K562 treated with DMSO at 1 percent for 4 hours (cell line): Measurements from ENCODE around the gene PSTPIP2. TPM values are rescaled to one million over a fixed set of nuclear protein-coding genes. Genes with fewer than 3 reads are reported as not detected.

ENCODE experiments used
- total RNA-seq: library from RNA; unstranded; fragments of 300-600 nt; gene quantifications from 2 replicates; pipeline ENCODE4 v1.2.3, GENCODE V29; 2022; ENCODE audit not compliant: insufficient read depth

Gene PSTPIP2, protein sequence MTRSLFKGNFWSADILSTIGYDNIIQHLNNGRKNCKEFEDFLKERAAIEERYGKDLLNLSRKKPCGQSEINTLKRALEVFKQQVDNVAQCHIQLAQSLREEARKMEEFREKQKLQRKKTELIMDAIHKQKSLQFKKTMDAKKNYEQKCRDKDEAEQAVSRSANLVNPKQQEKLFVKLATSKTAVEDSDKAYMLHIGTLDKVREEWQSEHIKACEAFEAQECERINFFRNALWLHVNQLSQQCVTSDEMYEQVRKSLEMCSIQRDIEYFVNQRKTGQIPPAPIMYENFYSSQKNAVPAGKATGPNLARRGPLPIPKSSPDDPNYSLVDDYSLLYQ
- total RNA-seq: 16.7 and 25.1 TPM in 2 replicates

DNA sequence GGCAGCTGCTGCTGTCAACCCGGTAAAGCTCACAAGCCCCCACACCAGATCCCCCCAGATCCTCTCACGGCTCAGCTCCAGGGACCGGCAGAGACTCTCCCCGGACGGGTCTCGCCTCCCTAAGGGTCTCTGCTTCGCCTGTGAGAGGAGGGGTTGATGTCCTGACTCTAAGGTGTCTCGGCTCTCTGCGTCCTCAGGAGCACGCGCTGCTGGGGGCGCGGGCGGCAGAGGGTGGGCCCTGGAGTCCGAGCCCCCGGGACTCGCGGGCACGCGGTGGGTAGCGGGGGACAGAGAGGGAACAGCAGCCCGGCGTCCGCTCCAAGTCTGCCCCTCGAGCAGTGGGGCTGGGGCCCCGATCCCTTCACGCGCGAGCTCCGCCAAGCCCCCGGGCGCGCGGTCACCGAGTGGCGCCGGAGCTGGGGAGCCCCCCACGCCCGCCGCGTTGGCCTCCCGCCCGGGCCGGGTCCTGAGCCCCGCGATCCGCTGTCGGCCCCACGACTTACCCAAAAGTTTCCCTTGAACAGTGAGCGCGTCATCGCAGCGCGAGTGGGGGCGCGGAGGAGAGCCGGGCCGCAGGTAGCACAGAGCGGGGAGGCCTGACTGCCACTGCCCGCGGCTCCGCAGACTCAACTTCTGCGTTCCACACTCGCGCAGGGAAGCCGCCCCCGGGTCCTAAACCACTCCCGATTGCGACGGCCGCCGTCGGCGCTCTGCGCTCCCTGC, at the start of gene PSTPIP2:
Gene PSTPIP2 (minus strand): TSS at position 608 of the 723 bp plus-strand sequence. CDS start 72 bp downstream, at position 536.

GRCh38 chr18:46104128-46104911, 32.3 kb upstream of the PSTPIP2 start, which contains the start of gene HAUS1:
Gene HAUS1, plus strand, starts transcription at chr18:46104385. Its CDS starts 27 bp downstream, at chr18:46104412.

DNA sequence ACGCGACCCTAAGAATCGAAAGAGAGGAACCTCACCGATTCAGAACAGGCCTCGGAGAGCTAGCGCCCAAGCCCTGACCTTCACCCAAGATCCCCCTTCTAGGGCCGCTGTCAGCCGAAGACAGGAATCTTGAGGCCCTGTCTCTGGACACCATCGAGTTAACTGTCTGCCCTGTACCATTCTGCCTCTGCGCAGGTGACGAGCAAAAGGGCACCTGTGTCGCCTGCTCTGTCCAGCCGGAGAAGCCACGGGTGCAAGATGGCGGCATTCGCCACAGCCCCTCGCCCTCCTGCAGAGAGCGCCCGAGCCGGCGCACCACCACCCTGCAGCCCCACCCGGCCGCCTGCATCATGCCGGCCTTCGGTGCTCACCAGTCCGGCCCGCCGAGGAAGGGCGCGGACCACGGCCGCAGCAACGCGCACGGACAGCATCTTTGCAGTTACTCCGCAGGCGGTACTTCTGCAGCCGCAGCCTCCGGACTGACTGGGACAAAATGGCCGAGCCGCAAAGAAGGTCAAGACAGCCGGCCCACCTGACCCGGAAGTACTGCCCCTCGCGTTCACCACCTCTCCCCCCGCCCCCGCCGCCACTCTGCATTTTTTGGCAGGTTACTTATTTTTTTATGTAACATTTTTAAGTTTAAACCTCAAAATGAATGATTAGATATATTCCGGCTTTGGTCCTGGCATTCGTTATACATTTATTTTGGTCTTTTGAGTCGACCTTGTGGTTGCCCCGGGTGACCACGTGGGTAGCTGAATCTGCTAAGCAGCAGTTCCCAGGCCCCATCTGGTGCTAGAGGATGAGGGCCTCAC, 25.9 kb upstream of the PSTPIP2 start, which contains the start of gene ATP5F1A:
Gene ATP5F1A (minus strand): TSS at position 496 of the 815 bp plus-strand sequence. CDS start 65 bp downstream, at position 431.

GRCh38 chr18:45967007-45967706, 104.9 kb downstream of the PSTPIP2 start, which contains the start of gene EPG5:
Gene EPG5, minus strand, starts transcription at chr18:45967329. Its CDS starts 90 bp downstream, at chr18:45967239.

Other genes starting within 250 kb of the PSTPIP2 start
- not detected in 2 replicates for gene SIGLEC15, start 246.6 kb downstream of the PSTPIP2 start, total RNA-seq
- 6.1 and 7.0 TPM in 2 replicates for gene EPG5, start 104.9 kb downstream of the PSTPIP2 start, total RNA-seq
- 307 and 366 TPM in 2 replicates for gene ATP5F1A, start 26.0 kb upstream of the PSTPIP2 start, total RNA-seq
- gene HAUS1, start 32.1 kb upstream of the PSTPIP2 start, total RNA-seq: 31.5 and 40.4 TPM in 2 replicates